Measurements from ENCODE around the gene KCNN3.

KCNN3 gene

DNA sequence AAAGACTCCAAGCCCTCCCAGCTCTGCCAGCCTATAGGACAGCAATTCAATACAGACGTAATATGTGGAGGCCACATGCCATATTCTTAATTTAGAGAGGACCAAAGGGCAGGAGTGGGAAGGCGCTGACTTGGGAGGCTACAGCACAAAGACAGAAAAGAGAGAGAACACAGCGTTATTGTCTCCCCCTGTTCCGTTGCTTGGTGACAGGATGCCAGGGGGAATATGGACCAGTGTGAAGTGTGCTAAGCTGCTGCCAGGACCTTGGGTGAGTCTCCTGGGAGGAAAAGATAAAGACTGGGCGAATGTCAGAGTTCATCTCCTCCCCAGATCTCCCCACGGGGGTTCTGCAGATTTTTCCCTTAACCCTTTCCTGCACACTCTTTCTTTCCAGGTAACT, 160.0 kb downstream of the KCNN3 start:
- H3K4me3 ChIP-seq (ENCODE audit: low read length), result no peak overlapping the region
- no peaks in the 10 kb centered on the region for H3K36me3 ChIP-seq (ENCODE audit: control insufficient read depth, low read depth, low read length)
- H3K9me3 ChIP-seq (ENCODE audit: control insufficient read depth, low read depth, low read length), result no peaks in the 10 kb centered on the region
- no peak overlapping the region for H3K27ac ChIP-seq (ENCODE audit: low read length)
- H3K4me1 ChIP-seq (ENCODE audit: control insufficient read depth, low read depth, low read length), result peaks cover 7% of the 10 kb centered on the region
- H3K27me3 ChIP-seq (ENCODE audit: control insufficient read depth, insufficient read depth, low read length), result no peaks in the 10 kb centered on the region
- H3K9ac ChIP-seq (ENCODE audit: low read length), result no peak overlapping the region

DNA sequence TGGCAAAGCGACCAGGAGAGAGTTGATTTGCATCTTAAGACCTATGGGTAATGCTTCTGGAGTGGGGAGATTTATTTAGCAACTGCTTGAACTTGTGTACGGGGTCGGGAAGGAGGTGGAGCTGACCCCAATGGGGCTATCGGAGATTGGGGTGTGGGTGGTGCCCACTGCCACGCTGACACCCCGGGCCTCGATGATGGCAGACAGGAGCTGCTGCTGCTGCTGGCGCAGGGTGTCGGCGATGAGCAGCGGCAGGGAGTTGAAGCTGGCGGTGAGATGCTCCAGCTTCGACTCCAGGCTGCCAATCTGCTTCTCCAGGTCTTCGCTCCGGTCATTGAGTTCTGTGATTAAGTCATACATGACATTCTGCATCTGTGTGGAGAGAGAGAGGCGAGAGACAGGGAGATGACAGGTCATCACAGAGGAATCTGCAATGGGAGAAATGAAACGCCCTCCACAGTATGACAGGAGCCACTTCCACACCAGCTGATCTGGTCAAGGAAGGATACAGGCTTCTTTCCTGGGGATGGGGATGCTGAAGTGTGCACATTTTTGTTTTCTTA, 162.1 kb downstream of the KCNN3 start:
- H3K9me3 ChIP-seq (ENCODE audit: control insufficient read depth, low read depth, low read length), result no peaks in the 10 kb centered on the region
- no peak overlapping the region for H3K9ac ChIP-seq (ENCODE audit: low read length)
- no peaks in the 10 kb centered on the region for H3K27me3 ChIP-seq (ENCODE audit: control insufficient read depth, insufficient read depth, low read length)
- no peak overlapping the region for H3K4me3 ChIP-seq (ENCODE audit: low read length)
- H3K36me3 ChIP-seq (ENCODE audit: control insufficient read depth, low read depth, low read length), result no peaks in the 10 kb centered on the region
- peaks cover 7% of the 10 kb centered on the region for H3K4me1 ChIP-seq (ENCODE audit: control insufficient read depth, low read depth, low read length)
- no peak overlapping the region for H3K27ac ChIP-seq (ENCODE audit: low read length)

DNA sequence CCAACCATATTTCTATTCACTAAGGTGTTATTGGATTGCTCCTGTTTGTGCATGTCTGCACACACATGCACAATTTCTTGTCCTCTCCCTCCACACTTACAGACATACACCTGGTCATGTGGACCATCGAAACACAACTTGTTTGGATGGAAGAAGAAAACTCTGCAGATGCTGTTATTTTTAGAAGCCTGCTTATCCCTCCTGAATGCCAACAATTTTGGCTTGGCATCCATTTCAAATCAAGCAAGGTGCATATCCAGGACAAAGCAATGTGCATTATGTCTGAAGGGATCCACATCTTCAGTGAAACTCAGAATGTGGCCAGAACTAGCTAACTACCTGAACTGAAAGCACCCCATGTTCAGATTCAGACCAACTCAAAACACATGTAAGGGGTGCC, 163.2 kb downstream of the KCNN3 start:
- Histone ChIP-seq H3K4me1 (ENCODE audit: control insufficient read depth, low read depth, low read length) (peaks cover 7% of the 10 kb centered on the region), H3K9me3 (ENCODE audit: control insufficient read depth, low read depth, low read length) (no peaks in the 10 kb centered on the region), H3K4me3 (ENCODE audit: low read length) (no peak overlapping the region), H3K27ac (ENCODE audit: low read length) (no peak overlapping the region), H3K9ac (ENCODE audit: low read length) (no peak overlapping the region), H3K36me3 (ENCODE audit: control insufficient read depth, low read depth, low read length) (no peaks in the 10 kb centered on the region), H3K27me3 (ENCODE audit: control insufficient read depth, insufficient read depth, low read length) (no peaks in the 10 kb centered on the region)

DNA sequence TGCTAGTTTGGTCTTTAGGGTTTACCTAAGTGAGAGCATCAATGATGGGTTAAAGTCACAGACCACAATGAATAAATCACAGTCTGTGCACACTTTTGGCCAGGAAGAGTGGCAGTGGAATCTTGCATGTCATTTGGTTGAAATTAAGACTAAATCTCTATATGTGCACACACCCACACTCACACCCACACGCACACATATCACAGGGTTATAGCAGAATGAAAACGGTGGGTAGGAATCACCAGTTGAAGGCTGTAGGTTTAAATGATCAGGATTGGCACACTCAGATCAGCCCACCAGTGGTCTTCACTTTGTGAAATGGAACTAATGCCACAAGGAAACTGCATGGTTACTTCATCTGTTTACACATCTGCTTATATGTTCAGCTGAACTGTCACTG, 164.5 kb downstream of the KCNN3 start:
- no peaks in the 10 kb centered on the region for H3K36me3 ChIP-seq (ENCODE audit: control insufficient read depth, low read depth, low read length)
- H3K4me3 ChIP-seq (ENCODE audit: low read length), result no peak overlapping the region
- no peaks in the 10 kb centered on the region for H3K27me3 ChIP-seq (ENCODE audit: control insufficient read depth, insufficient read depth, low read length)
- H3K9ac ChIP-seq (ENCODE audit: low read length), result no peak overlapping the region
- no peak overlapping the region for H3K27ac ChIP-seq (ENCODE audit: low read length)
- no peaks in the 10 kb centered on the region for H3K9me3 ChIP-seq (ENCODE audit: control insufficient read depth, low read depth, low read length)
- H3K4me1 ChIP-seq (ENCODE audit: control insufficient read depth, low read depth, low read length), result peaks cover 7% of the 10 kb centered on the region

DNA sequence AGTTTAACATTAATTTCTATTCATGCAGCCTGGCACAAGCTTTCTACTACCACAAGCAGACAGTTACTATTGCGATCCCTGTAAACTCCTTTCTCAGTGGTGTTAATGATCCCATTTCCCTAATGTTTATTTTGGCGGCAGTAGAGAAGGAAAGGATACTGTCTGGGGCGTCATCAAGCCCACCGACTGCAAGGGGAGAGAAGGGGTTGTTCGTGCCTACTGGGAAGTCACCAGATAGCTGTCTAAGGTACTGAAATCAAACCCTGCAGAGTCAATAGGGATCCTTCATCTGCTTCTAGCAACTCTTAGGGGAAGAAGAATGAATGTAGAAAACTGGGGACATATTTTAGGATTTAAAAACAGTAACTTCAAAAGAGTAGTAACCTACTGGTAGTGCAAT, 166.9 kb downstream of the KCNN3 start:
- Histone ChIP-seq H3K36me3 (ENCODE audit: control insufficient read depth, low read depth, low read length) (no peaks in the 10 kb centered on the region), H3K4me3 (ENCODE audit: low read length) (no peak overlapping the region), H3K27me3 (ENCODE audit: control insufficient read depth, insufficient read depth, low read length) (no peaks in the 10 kb centered on the region), H3K27ac (ENCODE audit: low read length) (no peak overlapping the region), H3K4me1 (ENCODE audit: control insufficient read depth, low read depth, low read length) (no peaks in the 10 kb centered on the region), H3K9me3 (ENCODE audit: control insufficient read depth, low read depth, low read length) (no peaks in the 10 kb centered on the region), H3K9ac (ENCODE audit: low read length) (no peak overlapping the region)

DNA sequence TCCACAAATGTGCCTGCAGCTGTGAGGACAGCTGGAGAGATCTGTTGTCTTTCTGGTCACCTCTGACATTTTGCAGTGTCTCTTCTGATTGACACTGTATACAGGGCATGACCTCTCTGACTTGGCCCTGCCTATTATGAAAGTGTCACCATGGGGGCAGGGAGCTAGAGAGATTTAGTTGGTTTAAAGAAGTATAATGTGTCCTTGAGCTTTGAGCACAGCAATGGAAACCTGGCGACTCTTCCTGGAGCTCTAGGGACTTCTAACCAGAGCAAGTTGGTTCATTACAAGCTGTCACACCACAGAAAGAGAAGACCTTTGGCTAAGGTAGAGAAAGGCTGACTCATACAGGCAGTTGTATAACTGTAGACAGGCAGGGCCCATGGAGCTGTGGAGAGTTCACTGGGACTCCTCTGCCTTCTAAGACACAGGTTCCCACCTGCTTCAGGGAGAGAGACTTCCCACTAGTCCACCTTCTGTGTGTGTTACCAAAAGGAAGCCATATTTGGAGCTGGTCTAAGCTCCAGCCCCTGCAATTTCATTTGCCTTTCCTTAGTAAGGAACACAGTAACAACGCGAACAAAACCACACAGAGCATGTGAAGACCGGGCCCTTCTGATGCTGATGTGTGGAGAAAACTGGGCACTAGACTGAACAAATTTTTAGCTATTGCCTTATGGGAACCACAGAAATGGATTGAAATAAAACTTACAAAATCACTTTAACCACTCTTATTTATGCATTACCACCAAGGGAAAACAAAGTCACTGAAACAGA, 171.6 kb downstream of the KCNN3 start:
- Histone ChIP-seq H3K4me3 (ENCODE audit: low read length) (no peak overlapping the region), H3K36me3 (ENCODE audit: control insufficient read depth, low read depth, low read length) (no peaks in the 10 kb centered on the region), H3K27ac (ENCODE audit: low read length) (no peak overlapping the region), H3K9ac (ENCODE audit: low read length) (no peak overlapping the region), H3K4me1 (ENCODE audit: control insufficient read depth, low read depth, low read length) (no peaks in the 10 kb centered on the region), H3K9me3 (ENCODE audit: control insufficient read depth, low read depth, low read length) (no peaks in the 10 kb centered on the region), H3K27me3 (ENCODE audit: control insufficient read depth, insufficient read depth, low read length) (no peaks in the 10 kb centered on the region)

DNA sequence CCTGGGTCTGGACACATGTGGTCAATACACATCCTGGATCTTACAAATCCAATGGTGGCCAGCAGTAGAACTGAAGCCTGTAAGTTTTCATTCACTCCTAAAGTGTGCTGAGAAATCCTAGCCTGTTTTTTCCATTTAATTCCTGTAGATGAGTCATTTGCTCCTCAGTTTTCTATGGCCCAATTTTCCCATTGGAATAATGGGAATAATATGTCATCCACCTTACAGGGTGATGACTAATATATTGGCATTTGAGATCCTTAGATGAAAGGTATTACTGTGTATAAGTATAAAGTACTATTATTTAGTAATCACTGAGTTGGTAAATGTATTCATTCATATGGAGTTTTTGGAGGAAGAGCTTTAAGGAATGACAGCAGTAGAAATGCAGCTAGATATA, 172.4 kb downstream of the KCNN3 start:
- Histone ChIP-seq H3K4me1 (ENCODE audit: control insufficient read depth, low read depth, low read length) (no peaks in the 10 kb centered on the region), H3K4me3 (ENCODE audit: low read length) (no peak overlapping the region), H3K36me3 (ENCODE audit: control insufficient read depth, low read depth, low read length) (no peaks in the 10 kb centered on the region), H3K27me3 (ENCODE audit: control insufficient read depth, insufficient read depth, low read length) (no peaks in the 10 kb centered on the region), H3K9me3 (ENCODE audit: control insufficient read depth, low read depth, low read length) (no peaks in the 10 kb centered on the region), H3K27ac (ENCODE audit: low read length) (no peak overlapping the region), H3K9ac (ENCODE audit: low read length) (no peak overlapping the region)

DNA sequence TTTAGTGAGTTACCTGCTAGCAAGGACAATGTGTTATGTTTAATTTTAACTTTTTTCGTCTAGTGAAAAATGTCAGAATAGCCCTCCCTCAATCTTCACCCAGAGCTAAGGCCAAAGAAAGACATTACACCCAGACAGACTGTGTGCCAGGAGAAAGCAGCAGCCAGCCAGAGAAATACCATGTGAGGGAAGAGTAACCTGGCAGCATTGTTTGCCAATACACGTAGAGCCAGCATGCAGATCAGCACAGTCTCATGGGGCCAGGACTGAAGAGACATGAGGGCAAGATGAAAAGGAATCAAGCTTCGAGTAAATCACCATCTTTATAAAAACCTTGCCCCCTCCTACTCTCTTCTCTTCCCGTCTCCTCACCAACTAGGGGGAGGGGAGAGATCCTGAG, 173.6 kb downstream of the KCNN3 start:
- Histone ChIP-seq H3K9me3 (ENCODE audit: control insufficient read depth, low read depth, low read length) (no peaks in the 10 kb centered on the region), H3K27me3 (ENCODE audit: control insufficient read depth, insufficient read depth, low read length) (no peaks in the 10 kb centered on the region)

DNA sequence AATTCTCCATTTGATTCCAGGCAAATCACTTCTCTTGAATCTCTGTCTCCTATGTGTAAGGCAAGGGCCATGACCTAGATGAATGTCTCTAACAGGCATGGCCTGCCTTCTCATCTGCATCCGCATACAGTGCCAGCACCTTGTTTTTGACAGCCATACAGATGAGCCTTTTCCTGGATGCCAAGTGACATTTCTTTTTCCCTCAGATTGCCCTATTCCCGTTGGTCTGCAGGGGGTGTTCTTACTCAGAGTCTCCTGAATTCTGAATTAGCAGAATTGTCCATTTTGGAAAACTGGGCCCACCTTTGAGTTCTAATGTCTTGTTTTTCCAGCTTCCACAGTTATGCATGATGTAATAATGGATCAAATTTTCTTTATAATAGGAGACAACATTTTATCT, 174.1 kb downstream of the KCNN3 start:
- H3K4me3 ChIP-seq (ENCODE audit: low read length), result no peak overlapping the region
- no peak overlapping the region for H3K27ac ChIP-seq (ENCODE audit: low read length)
- no peaks in the 10 kb centered on the region for H3K4me1 ChIP-seq (ENCODE audit: control insufficient read depth, low read depth, low read length)
- H3K36me3 ChIP-seq (ENCODE audit: control insufficient read depth, low read depth, low read length), result no peaks in the 10 kb centered on the region
- H3K27me3 ChIP-seq (ENCODE audit: control insufficient read depth, insufficient read depth, low read length), result no peaks in the 10 kb centered on the region
- H3K9ac ChIP-seq (ENCODE audit: low read length), result no peak overlapping the region
- H3K9me3 ChIP-seq (ENCODE audit: control insufficient read depth, low read depth, low read length), result no peaks in the 10 kb centered on the region

More for the DNA sequence above, 173.6 kb downstream of the KCNN3 start:
- Histone ChIP-seq H3K36me3 (ENCODE audit: control insufficient read depth, low read depth, low read length) (no peaks in the 10 kb centered on the region), H3K27ac (ENCODE audit: low read length) (no peak overlapping the region), H3K4me3 (ENCODE audit: low read length) (no peak overlapping the region), H3K4me1 (ENCODE audit: control insufficient read depth, low read depth, low read length) (no peaks in the 10 kb centered on the region), H3K9ac (ENCODE audit: low read length) (no peak overlapping the region)

DNA sequence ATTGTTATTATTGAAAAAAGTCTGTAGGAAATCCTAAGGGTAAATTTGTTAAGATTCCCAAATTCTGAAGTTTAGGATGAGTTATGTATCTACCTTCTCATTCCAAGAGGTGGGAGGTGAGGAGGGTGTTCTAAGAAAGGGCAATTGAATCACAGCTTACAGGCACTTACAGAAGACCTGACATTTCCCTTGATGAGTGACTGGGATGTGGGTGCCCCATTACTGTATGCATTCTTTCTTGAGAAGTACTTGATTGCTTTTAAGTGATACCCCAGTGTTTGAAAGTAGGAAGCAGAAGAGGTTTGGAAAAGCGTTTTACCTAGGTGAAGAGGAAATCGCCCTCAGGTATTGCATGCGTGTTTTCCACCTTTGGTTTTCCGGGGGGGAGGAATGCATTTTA, 175.1 kb downstream of the KCNN3 start:
- H3K9me3 ChIP-seq (ENCODE audit: control insufficient read depth, low read depth, low read length), result no peaks in the 10 kb centered on the region
- H3K4me1 ChIP-seq (ENCODE audit: control insufficient read depth, low read depth, low read length), result no peaks in the 10 kb centered on the region
- no peak overlapping the region for H3K27ac ChIP-seq (ENCODE audit: low read length)
- H3K36me3 ChIP-seq (ENCODE audit: control insufficient read depth, low read depth, low read length), result no peaks in the 10 kb centered on the region
- H3K4me3 ChIP-seq (ENCODE audit: low read length), result no peak overlapping the region
- no peaks in the 10 kb centered on the region for H3K27me3 ChIP-seq (ENCODE audit: control insufficient read depth, insufficient read depth, low read length)
- no peak overlapping the region for H3K9ac ChIP-seq (ENCODE audit: low read length)

DNA sequence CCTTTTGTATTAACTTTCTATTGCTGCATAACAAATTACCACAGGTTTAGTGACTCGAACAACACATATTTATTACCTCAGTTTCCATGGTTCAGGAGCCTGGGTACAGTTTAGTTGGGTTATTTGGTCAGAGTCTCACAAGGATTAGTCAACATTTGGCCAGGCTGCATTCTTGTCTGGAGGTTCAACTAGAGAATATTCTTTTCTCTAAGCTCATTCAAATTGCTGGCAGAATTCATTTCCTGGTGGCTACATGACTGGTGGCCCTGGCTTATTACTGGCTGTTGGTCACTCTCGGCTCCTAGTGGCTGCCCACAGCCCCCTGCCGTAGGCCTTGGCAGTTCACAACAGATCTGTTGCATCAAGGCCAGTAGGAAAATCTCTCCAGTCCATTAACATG, 181.0 kb downstream of the KCNN3 start:
- H3K36me3 ChIP-seq (ENCODE audit: control insufficient read depth, low read depth, low read length), result no peaks in the 10 kb centered on the region
- no peaks in the 10 kb centered on the region for H3K27me3 ChIP-seq (ENCODE audit: control insufficient read depth, insufficient read depth, low read length)

DNA sequence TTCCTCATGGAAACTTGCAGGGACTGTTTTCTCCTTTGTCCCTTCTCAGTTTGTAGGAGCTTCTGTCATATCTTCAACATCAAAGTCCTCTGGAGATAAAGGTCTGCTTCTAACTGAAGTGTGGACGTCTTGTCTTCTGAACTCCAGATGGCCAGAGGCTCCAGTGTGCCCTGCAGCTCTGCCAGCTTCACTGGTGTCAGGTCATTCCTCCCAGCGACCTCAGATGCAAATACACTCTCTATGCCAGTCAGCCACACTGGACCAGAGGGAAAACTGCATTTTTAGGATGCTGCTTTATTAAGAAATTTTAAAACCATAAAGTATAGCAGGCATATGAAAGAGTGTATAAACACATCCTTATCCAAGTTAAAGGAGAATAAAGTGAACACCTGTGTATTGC, 183.6 kb downstream of the KCNN3 start:
- Histone ChIP-seq H3K27me3 (ENCODE audit: control insufficient read depth, insufficient read depth, low read length) (no peaks in the 10 kb centered on the region), H3K9me3 (ENCODE audit: control insufficient read depth, low read depth, low read length) (no peaks in the 10 kb centered on the region), H3K9ac (ENCODE audit: low read length) (no peak overlapping the region), H3K27ac (ENCODE audit: low read length) (no peak overlapping the region), H3K4me1 (ENCODE audit: control insufficient read depth, low read depth, low read length) (no peaks in the 10 kb centered on the region), H3K4me3 (ENCODE audit: low read length) (no peak overlapping the region), H3K36me3 (ENCODE audit: control insufficient read depth, low read depth, low read length) (no peaks in the 10 kb centered on the region)

More for the DNA sequence above, 181.0 kb downstream of the KCNN3 start:
- Histone ChIP-seq H3K27ac (ENCODE audit: low read length) (no peak overlapping the region), H3K9me3 (ENCODE audit: control insufficient read depth, low read depth, low read length) (no peaks in the 10 kb centered on the region), H3K4me1 (ENCODE audit: control insufficient read depth, low read depth, low read length) (no peaks in the 10 kb centered on the region), H3K9ac (ENCODE audit: low read length) (no peak overlapping the region), H3K4me3 (ENCODE audit: low read length) (no peak overlapping the region)
